ENCODE data around the gene HERC4. TPM values are rescaled to one million over a fixed set of nuclear protein-coding genes. Genes with fewer than 3 reads are reported as not detected.
"Not testable (repeated sequence)": the region's sequence is repeated elsewhere in the genome, so short reads cannot be mapped to it uniquely, and the experiment has no call there.

HERC4 gene
- total RNA-seq, 1 experiment from 2014 or later = 28.6 TPM

DNA sequence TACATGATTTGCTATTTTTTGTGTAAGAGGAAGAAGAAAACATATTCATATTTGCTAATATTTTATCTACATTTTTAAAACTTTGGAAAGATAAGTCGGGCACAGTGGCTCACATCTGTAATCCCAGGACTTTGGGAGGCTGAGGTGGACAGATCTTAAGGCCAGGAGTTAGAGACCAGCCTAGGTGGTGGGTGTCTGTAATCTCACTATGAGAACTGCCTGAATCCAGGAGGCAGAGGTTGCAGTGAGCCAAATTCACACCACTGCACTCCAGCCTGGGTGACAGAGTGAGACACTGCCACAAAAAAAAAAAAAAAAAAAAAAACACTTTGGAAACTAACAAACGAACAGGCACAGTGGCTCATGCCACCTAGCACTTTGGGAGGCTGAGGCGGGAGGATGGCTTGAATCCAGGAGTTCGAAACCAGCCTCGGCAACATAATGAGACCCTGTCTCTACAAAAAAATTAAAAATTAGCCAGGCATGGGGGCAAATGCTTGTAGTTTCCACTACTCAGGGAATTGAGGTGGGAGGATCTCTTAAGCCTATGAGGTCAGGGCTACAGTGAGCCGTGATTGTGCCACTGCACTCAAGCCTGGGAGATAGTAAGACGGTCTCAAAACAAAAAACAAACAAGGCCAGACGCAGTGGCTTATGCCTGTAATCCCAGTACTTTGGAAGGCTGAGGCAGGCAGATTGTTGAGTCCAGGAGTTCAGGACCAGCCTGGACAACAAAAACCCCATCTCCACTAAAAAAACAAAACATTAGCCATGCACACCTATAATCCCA, 25.6 kb downstream of the HERC4 start:
- no peak for DNase-seq (ENCODE audit: low spot score)

DNA sequence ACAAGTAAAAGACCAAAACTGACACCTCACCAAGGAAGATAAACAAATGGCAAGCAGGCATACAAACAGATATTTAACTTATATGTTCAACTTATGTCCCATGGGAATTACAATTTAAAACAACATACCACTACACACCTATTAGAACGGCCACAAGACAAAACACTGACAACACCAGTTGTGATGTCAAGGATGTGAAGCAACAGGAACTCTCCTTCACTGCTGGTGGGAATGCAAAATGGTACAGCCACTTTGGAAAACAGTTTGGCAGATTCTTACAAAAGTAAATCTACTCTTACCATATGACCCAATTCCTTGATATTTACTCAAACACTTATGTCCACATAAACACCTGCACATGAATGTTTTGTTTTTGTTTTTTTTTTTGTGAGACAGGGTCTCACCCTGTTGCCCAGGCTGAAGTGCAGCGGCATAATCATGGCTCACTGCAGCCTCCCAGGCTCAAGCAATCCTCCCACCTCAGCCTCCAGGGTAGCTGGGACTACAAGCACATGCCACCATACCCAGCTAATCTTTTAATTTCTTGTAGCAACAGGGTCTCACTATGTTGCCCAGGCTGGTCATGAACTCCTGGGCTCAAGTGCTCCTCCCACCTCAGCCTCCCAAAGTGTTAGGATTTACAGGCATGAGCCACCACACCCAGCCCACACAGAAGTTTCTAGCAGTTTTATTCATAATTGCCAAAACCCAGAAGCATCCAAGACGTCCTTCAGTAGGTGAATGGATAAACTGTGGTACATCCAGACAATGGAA, 27.3 kb downstream of the HERC4 start:
- peak; percentile 5 for DNase-seq (ENCODE audit: low spot score)

DNA sequence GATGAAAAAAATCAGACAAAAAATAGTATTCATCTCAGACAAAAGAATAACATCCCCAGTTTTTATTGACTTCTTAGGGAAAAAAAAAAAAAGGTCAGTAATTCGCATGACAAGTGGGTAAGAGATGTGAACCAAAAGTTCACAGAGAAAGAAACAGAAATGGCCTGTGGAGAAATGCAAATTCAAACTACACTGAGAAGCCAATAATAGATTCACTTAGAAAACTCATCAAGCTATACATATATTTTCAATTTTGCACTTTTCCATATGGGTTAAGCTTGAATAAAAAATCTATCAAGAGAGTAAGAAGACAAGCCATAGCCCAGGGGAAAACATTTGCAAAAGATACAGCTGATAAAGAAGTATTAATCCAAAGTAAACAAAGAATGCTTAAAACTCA, 28.0 kb downstream of the HERC4 start:
- DNase-seq (ENCODE audit: low spot score) = no peak

DNA sequence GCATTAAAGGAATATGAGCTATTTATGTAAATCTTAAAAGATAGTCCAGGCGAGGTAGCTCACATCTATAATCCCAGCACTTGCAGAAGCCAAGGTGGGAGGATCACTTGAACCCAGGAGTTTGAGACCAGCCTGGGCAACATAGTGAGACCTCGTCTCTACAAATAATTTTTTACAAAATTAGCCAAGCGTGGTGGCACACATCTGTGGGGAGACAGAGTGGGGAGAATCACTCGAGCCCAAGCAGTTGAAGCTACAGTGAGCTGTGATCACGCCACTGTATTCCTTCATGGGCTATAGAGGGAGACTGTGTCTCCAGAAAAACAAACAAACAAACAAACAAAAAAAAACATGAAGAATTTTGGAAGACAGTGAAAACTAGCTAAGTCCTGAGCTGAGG, 28.4 kb downstream of the HERC4 start:
- no peak for DNase-seq (ENCODE audit: low spot score)

DNA sequence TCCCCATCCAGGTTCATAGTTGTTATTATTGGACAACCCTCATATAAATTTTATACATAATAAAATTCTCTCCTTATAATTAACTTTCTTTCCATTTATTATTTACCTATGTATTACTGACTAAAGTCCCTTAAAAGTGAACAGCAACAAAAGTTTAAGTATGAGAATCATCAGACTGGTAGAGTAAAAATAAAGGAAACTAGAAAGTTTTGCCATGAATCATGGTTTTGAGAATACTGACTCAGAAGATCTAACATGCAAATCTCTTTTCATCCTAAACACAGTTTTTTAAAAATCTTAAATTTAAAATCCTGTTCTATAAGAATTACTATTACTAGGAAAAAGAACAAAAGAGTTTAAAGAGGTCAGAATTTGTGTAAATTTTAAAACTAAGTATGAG, 32.1 kb downstream of the HERC4 start:
- DNase-seq (ENCODE audit: low spot score) = no peak

DNA sequence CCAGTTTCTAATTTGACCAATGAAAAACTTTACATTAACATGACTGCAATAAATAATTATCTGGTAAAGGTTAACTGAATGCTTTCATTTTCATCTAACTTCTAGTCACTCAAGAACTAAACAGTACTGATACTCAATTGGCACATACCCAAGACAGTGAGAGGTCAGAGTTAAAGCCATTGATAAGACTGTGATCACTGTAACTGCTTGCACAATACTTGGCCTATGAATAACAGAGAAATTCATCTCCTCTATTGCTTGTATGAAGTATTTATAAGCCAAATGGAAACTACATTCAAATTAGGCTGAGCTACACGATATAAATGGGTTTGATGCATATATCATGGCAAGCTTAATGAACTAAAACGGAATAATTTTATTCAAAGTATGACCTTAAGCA, 43.0 kb downstream of the HERC4 start:
- no peak for DNase-seq (ENCODE audit: low spot score)

DNA sequence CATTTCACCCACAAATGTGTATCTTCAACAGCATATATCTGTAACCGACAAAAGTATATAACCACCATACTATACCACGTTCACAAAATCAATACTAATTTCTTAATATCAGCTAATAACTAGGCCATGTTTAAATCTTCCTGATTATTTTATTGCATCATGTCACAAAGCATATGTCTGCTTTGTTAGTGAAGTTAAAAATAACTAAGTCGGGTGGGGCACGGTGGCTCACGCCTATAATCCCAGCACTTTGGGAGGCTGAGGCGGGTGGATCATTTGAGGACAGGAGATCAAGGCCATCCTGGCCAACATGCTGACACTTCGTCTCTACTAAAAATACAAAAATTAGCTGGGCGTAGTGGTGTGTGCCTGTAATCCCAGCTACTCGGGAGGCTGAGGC, 47.7 kb downstream of the HERC4 start:
- no peak for DNase-seq (ENCODE audit: low spot score)

DNA sequence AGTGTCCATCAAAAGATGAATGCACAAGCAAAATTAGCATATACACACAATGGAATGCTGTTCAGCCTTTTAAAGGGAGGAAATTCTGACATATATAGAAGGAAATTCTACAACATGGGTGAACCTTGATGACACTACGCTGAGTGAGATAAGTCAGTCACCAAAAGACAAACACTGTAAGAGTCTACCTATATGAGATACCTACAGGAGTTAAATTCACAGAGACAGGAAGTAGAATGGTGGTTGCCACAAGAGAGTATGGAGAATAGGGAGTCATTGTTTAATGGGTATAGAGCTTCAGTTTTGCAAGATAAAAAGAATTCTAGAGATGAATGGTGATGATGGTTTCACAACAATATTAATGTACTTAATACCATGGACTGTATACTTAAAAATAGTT, 51.8 kb downstream of the HERC4 start:
- no peak for DNase-seq (ENCODE audit: low spot score)

DNA sequence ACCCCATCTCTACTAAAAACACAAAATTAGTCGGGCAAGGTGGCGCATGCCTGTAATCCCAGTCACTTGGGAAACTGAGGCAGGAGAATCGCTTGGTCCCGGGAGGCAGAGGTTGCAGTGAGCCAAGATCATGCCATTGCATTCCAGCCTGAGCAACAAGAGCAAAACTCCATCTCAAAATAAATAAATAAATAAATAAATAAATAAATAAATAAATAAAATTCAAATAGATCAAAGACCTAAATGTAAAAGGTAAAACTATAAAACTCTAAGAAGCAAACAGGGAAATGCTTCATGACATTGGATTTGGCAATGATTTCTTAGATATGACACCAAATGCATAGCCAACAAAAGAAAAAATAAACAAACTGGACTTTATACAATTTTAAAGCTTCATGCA, 52.8 kb downstream of the HERC4 start:
- DNase-seq (ENCODE audit: low spot score) = not testable (repeated sequence)

DNA sequence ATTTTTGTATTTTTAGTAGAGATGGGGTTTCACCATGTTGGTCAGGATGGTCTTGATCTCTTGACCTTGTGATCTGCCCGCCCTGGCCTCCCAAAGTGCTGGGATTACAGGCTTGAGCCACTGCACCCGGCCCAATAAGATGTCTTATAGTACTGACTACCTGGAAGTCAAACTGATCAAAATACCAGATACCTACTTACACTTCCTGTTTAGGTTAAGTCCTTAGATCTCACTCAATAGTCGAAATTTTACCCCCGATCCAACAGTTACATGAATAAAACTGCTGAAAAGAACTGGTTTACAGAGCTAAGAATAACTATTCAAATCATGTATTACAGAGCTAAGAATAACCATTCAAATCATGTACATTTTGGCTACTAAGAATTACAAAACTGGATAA, 58.6 kb downstream of the HERC4 start:
- not testable (repeated sequence) for DNase-seq (ENCODE audit: low spot score)

DNA sequence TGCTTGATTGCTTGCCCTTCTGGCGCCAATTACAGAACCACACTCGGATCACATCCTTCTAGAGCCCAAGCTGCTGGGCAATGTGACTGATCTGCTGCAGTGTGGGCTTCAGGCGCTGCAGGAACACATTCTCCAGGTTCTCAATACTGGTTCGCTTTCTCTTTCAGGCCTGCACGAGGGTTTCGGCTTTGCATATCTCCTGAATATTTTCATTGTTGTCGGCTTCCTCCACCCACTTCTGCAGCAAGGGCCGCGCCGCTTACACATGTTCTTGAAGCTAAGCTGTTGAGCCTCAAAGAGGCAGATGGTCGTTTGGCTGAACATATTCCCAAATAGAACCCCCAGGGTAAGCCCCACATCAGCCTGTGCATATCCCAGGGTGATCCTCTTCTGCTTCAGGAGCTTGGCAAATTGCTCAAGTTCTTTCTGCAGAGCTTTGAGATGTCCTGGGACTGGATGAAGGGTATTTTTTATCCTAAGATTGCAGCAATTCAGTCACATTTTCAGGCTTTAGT, 64.6 kb downstream of the HERC4 start:
- no peak for DNase-seq (ENCODE audit: low spot score)

DNA sequence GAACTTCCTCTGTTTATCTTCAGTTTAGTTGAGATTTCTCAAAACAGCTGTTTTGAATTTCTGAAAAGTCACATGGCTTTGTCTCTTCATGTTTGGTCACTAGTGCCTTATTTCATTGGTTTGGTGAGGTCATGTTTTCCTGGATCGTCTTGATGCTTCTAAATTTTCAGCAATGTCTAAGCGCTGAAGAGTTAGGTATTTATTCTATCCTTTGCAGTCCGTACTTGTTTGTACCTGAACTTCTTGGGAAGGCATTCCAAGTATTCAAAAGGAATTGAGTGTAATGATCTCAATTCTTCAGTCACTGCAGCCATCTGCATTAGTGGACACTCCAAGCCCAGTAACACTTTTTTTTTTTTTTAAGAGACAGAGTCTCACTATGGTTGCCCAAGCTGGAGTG, 67.7 kb downstream of the HERC4 start:
- no peak for DNase-seq (ENCODE audit: low spot score)

DNA sequence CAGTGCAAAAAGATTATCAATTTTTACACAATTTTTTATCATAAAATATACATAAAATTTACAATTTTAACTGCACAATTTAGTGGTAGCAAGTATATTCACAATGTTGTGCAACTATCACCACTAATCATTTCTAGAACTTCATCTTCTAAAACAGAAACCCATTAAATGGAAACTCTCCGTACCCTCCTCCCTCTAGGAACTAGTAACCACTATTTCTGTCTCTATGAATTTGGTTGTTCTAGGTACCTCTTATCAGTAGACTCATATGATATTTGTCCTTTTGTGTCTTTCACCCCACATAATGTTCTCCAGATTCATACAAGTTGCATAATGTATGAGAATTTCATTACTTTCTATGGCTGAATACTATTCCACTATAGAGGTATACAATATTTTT, 73.5 kb downstream of the HERC4 start:
- no peak for DNase-seq (ENCODE audit: low spot score)

DNA sequence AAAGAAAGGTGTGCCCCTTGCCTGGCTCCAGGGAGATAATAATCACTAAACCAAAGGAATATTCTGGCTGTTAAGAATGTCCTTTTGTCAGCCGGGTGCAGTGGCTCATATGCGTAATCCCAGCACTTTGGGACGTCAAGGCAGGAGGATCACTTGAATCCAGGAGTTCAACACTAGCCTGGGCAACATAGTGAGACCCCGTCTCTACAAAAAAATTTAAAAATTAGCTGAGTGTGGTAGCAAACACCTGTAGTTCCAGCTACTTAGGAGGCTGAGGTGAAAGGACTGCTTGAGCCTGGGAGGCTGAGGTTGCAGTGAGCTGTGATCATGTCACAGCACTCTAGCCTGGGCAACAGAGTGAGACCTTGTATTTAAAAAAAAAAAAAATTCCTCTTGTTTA, 74.1 kb downstream of the HERC4 start:
- no peak for DNase-seq (ENCODE audit: low spot score)

DNA sequence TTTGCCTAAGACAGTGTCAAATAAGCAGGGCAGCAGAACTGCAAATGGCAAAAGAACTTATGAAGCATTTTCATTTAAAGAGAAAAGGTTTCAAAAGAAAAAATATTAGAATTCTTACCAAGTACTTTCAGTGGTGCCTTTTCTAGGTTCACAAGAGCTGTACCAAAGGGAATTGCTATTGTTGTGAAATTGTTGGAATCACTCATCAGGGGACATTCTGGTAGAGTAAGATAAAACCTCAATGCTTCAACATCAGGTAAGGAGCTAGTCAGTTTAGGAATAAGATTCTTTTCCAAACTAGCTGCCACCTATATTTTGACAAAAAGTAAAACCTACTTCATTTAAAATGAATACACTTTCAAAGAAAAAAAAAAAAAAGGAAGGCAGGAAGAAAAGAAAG, 85.0 kb downstream of the HERC4 start:
- DNase-seq (ENCODE audit: low spot score) = no peak

DNA sequence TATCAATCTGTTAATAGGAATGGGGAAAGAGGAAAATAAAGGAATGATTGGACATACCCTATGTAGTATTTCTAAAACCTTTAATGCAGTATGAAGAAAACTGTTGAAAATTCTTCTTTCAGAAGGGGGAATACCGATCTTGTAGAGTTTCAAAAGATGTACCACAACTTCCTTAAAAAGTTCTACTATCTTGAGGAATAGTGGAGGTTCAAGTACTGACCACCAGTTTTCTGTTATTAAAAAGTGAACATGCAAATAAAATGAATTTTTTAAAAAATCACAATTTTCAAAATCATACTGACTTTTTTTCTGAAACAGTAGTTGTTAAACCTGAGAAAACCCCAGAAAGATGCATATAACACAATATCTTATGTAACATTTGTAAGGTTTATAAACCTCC, 86.5 kb downstream of the HERC4 start:
- DNase-seq (ENCODE audit: low spot score) = no peak

DNA sequence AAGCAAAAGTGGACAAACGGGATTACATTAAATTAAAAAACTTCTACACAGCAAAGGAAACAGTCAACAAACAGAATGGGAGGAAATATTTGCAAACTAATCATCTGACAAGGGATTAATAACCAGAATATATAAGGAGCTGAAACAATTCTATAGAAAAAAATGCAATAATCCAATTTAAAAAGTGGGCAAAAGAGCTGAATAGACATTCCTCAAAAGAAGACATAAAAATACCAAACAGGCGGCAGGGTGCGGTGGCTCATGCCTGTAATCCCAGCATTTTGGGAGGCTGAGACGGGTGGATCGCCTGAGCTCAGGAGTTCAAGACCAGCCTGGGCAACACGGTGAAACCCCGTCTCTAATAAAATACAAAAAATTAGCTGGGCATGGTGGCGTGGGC, 92.5 kb downstream of the HERC4 start:
- not testable (repeated sequence) for DNase-seq (ENCODE audit: low spot score)

DNA sequence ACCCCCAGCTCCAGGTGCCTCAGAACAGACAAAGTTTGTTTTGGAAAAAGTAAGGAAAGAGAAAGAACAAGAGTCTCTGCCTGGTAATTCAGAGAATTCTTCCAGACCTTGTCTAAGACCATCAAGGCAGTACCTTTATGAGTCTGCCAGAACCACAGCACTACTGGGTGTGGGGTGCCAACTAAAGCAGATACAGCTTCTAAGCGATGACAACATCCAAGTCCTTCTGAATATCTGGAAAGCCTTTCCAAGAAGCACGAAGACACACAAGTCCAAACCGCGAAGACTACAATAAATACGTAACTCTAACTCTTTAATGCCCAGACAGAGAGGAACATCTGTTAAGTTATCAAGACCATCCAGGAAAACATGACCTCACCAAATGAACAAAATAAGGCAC, 96.3 kb downstream of the HERC4 start:
- DNase-seq (ENCODE audit: low spot score) = no peak

DNA sequence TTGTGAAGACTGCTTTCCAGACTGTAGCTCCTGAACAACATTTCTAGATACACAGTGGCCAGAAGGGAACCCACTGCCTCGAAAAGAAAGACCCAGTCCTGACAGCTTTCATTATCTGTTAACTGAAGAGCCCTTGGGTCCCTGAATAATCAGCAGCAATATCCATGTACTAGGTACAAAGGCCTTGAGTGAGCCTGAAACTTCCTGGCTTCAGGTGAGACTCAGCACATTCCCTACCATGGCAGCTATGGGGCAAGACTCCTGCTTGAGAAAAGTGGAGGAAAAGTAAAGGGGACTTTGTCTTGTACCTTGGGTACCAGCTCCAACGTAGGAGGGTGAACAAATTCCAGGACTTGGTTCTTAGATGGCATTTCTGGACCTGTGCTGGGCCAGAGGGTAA, 97.8 kb downstream of the HERC4 start:
- no peak for DNase-seq (ENCODE audit: low spot score)

DNA sequence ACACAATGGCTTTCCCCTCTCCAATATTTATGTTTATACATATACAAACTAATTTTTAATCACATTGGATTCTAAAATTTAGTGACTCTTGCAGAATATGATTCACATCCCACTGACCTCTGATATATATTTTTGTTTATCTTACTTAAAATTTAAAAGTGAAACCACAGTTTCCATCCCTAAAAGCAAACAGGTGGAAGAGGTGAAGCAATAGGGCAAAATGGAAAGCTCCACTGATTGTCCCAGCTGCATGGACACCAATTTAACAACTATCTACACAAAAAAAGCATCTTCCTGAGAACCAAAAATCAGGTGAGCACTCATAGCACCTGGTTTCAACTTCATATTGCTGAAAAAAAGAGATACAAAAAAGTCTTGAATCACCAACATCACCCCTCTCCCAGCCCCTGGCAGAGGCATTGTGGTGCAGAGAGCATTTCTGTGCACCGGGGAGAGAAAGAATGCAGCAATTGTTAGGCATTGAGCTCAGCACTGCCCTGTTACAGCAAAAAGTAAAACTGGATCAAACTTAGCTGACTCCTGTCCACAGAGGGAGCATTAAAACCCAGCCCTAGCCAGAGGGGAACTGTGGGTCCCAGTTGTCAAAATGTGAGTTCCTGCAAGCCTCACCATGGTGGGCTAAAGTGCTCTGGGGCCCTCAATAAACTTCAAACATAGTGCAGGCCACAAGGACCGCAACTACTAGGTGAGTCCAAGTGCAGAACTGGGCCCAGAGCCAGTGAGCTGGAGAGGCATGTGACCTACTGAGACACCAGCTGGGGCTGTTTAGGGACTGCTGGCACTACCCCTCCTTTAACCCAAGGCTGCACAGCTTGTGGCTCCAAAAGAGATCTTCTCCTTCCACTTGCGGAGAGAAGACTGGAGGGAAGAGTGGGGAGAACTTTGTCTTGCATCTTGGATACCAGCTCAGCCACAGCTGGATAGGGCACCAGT, 98.5 kb downstream of the HERC4 start:
- DNase-seq (ENCODE audit: low spot score) = peak; percentile 6

DNA sequence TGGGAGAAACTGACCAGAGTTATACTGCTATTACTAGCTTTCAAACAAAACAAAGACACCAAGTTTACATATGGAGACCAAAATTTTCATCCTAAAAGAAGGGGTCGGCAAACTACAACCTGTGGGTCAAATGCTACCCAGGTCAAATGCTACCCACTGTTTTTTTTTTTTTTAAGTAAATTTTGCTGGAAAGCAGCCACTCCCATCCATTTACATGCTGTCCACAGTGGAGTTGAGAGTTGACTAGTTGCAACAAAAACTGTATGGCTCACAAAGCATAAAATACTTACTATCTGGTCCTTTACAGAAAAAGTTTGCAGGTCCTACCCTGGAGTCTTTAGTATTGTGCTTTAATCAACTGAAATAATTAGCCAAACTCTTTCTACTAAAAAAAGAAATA, 99.2 kb downstream of the HERC4 start:
- DNase-seq (ENCODE audit: low spot score) = no peak

DNA sequence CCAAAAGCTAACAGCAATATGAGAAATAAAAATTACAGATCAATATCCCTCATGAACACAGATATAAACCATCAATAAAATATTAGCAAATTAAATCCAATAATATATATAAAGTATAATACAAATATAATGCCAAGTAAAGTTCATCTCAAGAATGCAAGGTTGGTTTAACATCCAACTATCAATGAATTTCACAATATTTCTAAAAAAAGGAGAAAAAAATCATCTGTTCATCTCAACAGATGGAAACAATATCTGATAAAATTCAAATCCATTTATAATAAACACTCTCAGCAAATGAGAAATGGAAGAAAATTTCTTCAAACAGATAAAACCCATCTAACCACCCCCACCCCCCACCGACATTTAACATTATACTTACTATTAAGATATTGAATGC, 103.8 kb downstream of the HERC4 start:
- DNase-seq (ENCODE audit: low spot score) = no peak

Measured in H4 (cell line).